Measurements from ENCODE around the gene TSEN2.
"Not testable (repeated sequence)": the region's sequence is repeated elsewhere in the genome, so short reads cannot be mapped to it uniquely, and the experiment has no call there.

TSEN2 gene

DNA sequence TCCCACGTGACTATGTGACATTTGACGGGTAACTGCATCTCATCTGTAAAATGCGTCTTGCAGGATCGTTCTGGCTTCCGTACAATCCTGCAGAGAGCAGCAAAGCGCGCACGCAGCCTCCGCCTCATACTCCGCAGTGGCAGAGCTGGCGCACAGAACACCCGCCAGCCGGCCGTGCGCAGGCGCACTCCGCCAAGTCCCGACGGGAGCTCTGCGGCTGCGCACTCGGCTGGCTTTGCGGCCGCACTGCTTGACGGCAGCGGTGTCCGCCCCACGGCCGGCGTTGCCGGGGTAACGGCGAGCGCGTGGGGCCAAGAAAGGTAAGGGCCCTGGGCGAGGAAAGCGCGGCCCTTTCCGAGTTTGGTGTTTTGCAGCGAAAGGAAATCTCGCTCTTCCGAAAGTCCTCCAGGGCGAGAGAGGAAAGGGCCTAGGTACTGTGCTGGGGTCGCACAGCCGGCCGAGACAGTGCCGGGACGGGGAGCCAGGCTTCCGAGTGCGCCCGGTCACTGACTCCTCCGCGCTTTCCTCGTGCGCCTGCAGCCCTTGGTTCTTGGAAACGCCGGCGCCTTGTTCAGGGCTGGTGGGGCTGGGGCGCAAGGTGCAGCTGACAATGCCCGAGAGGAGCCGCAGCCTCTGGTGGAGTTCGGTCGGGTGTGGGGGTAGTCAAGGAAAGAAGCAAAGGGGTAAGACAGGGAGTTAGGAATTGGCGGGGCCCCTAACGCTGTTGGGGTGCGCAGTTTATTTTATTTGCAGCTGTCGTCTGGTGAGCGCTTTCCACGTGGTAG, at the start of gene TSEN2:
Gene TSEN2 (plus strand): TSS at position 283 of the 785 bp plus-strand sequence. CDS start 5,321 bp downstream, outside the sequence.
- DNase-seq (ENCODE audit: low read depth): peak; percentile 93

DNA sequence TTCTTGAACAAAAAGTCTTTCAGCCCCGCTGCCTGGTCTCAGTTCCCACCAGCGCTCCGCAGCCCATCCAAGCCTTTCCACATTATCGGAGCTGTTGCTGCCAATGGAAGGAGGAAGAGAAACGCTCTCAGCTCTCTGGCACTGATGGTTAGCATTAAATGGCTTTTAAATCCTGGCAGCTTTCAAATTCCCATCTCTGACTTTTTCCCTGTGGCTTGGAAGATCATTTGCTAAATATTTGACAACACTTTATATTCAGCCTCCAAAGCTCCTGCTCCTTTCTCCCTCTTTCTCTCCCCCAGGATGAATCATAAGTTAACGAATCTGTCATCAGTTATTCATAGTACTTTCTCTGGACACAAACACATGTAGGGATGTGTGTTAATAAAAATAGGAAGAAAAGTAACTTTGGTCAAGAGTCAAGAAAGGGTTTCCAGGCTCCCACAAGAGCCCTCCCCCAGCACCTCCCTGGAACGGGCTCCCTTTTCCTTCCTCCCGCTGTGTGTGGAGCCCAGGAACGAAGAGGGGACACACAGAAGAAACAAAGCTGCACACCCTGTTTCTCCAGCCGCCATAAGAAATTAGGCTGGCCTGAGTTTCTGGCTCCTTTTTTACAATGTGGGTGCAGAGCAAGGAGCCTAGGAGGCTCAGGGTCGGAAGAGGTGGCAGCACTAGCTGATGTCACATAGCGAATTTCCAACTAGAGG, 47.6 kb upstream of the TSEN2 start:
- peak; percentile 63 for DNase-seq (ENCODE audit: low read depth)

DNA sequence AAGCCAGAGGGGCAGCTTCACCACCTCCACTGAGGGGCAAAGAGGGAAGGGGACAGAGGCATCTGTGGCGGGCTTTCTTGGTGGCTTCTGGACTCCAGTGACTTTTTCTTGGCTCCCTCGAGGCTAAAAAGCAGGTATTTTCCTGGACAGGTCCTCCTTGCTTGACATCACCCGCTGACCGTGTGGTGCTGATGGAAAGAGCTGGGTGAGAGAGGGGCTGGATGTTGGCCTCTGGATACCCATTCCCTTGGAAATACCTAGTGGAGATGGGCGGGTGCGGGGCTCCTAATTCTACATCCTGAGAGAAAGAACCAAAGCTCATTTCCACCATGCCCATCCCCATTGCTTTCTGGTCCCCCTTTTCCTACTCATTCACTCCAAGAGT, 47.1 kb upstream of the TSEN2 start:
- no peak for DNase-seq (ENCODE audit: low read depth)

GRCh38 chr3:12437861-12438260, 46.4 kb upstream of the TSEN2 start:
- DNase-seq (ENCODE audit: low read depth): no peak

DNA sequence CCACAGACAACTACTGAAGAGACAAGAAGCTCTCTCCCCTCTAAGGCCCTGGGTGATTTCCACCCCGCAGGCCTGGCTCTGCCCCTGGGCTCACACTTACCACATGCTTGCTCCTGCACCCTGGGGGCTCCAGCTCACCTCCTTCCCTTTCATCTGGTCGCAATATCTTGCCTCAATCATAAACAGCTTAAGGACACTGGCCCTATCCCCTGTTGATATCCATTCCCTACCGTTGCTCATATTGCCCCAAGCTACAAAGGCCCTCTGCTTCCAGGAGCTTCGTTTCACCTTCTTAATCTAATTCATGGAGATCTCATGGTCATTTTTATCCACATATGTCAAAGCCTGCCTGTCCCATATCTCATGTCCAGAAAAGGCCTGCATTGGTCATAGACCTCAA, 46.0 kb upstream of the TSEN2 start:
- DNase-seq (ENCODE audit: low read depth): no peak

GRCh38 chr3:12439161-12439940, 44.9 kb upstream of the TSEN2 start:
- no peak for DNase-seq (ENCODE audit: low read depth)

- peak; percentile 30 for DNase-seq (ENCODE audit: low read depth)
Observed at GRCh38 chr3:12440927-12441714, 43.2 kb upstream of the TSEN2 start.

DNA sequence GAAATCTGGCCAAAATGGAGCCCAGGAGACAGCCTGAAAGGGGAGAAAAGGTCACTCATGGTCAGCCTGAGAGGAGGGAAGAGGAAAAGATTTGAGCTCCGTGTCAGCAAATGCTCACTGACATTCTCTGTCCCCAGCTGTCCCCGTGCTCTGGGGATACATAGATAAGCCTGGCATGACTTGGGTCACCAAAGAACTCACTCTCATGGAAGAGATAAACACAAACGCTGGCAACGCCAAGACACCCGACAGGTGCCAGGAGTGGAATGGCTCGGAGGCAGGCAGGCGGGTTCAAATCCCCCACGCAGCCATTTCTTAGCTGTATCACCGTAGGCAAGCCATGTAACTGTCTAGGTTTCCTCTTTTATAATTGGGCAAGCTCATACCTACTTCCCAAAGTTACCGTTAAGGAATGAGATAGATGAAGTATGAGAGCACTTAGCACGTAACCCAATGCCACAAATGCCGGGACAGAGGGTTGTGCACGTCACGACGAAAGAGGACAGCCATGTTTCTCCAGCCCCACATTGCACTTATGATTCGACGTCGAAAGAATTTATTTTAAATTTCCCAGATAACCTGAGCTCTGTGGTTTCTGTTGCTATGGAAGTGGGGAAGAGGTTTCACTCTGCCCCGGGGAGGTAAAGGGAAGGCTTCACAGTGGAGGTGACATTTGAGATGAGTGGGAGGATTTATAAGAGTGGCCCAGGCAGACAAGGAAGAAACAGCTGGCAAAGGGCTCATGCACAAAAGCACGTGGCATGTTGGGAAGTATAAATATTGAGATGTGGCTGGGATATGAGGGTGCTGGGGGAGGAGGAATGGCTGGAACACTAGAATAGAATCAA, 41.4 kb upstream of the TSEN2 start:
- DNase-seq (ENCODE audit: low read depth): no peak

DNA sequence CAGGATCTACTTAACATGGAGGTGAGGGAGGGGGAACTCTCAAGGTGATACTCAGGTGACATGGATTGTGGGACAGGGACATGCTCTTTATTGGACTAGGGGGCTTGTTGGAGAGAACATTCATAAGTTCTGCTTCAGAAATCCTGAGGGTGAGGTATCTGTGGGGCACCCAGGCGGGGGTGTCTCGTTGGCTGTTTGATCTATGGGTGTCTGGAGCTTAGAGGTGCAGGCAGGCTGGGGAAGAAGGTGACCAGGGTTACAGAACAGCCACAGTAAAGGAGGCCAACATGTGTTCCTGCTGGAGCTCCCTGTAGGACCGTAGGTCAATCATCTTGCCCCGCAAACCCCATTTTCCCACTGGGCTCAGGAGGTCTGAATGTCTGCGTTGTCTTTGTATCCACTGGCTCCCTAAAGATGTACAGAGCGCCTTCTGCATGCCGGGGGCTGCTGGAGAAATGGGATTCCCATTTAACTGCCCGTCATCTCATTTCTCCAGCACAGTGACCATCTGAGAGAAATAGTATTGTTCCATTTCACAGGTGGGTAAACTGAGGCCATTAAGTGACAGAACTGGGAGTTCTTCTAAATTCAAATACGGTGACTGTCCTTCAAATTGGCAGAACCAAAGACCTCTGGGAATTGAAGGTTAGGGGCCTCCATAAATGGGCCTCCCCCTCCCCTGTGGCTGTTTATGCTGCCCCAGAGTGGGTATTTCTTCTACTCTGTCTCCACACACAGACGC, 40.3 kb upstream of the TSEN2 start:
- no peak for DNase-seq (ENCODE audit: low read depth)

- DNase-seq (ENCODE audit: low read depth): peak; percentile 20
Observed at GRCh38 chr3:12444582-12445471, 39.5 kb upstream of the TSEN2 start.

- no peak for DNase-seq (ENCODE audit: low read depth)
Observed at GRCh38 chr3:12445523-12446240, 38.6 kb upstream of the TSEN2 start.

GRCh38 chr3:12446298-12446697, 38.0 kb upstream of the TSEN2 start:
- no peak for DNase-seq (ENCODE audit: low read depth)

DNA sequence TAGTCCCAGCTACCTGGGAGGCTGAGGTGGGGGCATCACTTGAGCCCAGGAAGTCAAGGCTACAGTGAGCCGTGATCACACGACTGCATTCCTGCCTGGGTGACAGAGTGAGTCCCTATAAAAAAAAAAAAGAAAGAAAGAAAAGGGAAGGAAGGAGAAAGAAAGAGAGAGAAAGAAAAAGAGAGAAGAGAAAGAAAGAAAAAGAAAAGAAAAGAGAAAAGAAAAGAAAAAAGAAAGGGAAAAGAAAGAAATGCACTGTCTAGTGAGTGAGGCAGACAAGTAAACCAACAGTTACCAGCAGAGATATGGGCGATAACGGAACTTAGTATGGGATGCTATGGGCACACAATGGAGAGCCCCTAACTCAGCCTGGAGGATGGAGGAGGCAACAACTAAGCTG, 37.2 kb upstream of the TSEN2 start:
- DNase-seq (ENCODE audit: low read depth): no peak

GRCh38 chr3:12448404-12449202, 35.7 kb upstream of the TSEN2 start:
- DNase-seq (ENCODE audit: low read depth): not testable (repeated sequence)

- DNase-seq (ENCODE audit: low read depth): no peak
Observed at GRCh38 chr3:12449889-12450682, 34.2 kb upstream of the TSEN2 start.

DNA sequence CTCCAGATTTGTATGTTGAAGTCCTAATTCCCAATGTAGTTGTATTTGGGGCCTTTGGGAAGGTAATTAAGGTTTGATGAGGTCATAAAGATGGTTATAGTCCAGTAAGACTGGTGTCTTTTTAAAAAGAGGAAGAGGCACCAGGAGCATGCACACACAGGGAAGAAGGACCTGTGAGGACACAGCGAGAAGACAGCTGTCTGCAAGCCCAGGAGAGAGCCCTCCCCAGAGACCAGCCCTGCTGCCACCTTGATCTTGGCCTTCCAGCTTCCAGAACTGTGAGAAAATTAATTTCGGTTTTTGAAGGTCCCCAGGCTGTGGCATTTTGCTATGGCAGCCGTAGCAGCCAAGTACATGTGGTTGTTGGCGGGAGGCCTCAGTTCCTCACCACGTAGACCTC, 32.8 kb upstream of the TSEN2 start:
- DNase-seq (ENCODE audit: low read depth): no peak

- no peak for DNase-seq (ENCODE audit: low read depth)
Observed at GRCh38 chr3:12451960-12452359, 32.3 kb upstream of the TSEN2 start.
